Dermis blood vessel endothelial cell (primary cell): Measurements from ENCODE around the gene C6. TPM values are rescaled to one million over a fixed set of nuclear protein-coding genes. Genes with fewer than 3 reads are reported as not detected.
A peak's percentile ranks its signal among the peaks of the same experiment; 100 is the strongest.

Source experiments
- DNase-seq: peaks from one replicate; pipeline ENCODE4 v3.0.0; 2010
- total RNA-seq: library from RNA; depleted of rRNA; stranded (reverse); fragments of >200 nt; gene quantifications from 2 replicates; pipeline ENCODE4 v1.2.3, GENCODE V29; 2014

Gene C6
- total RNA-seq, 1 donor from 2014 or later: not detected

DNA sequence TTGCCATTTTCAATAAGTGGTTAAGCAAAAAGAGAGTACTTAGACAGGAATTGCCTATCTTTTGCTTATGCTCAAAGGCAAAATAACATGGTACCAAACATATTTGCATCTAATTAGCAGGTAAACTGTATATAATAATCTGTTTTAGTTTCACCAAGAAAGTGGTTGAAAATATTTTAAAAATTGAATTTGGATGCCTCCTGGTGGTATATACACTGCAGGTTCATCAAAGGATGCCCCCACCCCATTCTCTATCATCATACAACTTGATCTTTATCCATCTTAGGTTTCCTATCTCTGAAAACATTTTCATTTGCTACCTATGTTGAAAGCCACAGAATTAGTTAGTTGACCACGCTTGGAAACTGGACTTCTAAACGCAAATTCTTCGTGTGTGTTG is 95.2 kb downstream of the C6 start:
- DNase-seq: no peak

DNA sequence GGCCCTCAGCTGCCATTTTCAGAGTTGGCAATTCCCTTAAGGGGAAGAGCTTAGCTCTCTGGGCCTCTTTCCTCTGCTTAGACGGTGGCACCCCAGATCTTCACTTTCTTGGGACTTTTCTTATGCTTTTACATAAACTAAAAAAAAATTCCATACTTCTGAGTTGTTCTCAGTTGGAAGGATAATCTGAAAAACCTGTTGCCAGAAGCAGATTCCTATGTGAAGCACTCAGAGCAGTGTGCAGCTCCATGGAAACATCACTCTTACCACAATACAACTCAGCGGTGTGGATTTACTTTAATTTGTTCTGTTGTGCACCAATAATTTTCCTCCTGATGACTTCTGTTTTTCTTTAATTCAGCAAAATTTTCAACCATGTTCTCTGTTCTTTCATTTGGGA is 98.1 kb downstream of the C6 start:
- DNase-seq: no peak

GRCh38 chr5:41112486-41113455 is 100.6 kb downstream of the C6 start:
- no peak for DNase-seq

- DNase-seq: no peak
Observed at GRCh38 chr5:41109186-41109585, 104.1 kb downstream of the C6 start.

DNA sequence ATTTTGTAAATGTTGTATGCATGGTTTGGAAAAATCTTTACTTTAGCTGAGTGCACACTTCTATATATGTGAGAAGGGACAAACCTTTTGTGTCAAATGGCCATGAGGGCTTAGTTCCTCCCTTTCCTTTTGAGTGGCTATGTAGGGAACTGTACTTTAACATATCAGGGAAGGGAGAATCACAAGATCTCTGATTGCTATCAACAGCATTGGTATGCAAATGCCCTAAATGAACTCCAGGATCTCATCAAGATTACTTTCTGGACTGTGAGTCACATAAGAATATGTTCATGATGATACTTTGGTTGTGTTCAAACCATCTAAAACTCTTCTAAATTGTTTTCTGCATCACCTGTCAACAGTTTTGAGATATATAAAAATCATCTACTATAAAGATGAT is 111.0 kb downstream of the C6 start:
- no peak for DNase-seq

DNA sequence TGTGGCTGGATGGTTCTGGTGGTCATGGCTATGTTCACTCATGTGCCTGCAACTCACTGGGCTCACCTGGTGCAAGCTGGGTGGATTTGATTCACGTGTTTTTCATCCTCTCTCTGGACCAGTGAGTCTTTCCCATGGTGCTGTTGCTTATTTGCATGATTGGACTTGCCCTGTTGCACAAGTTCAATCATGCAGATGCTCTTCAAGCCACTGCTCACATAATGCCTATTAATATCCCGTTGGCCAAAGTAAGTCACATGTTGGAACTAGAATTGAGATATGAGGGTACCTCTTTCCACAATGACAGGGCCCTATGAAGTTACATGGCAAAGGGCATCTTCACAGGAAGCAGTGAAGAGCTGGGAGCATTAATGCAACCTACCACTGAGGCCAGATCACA is 115.7 kb downstream of the C6 start:
- no peak for DNase-seq

DNA sequence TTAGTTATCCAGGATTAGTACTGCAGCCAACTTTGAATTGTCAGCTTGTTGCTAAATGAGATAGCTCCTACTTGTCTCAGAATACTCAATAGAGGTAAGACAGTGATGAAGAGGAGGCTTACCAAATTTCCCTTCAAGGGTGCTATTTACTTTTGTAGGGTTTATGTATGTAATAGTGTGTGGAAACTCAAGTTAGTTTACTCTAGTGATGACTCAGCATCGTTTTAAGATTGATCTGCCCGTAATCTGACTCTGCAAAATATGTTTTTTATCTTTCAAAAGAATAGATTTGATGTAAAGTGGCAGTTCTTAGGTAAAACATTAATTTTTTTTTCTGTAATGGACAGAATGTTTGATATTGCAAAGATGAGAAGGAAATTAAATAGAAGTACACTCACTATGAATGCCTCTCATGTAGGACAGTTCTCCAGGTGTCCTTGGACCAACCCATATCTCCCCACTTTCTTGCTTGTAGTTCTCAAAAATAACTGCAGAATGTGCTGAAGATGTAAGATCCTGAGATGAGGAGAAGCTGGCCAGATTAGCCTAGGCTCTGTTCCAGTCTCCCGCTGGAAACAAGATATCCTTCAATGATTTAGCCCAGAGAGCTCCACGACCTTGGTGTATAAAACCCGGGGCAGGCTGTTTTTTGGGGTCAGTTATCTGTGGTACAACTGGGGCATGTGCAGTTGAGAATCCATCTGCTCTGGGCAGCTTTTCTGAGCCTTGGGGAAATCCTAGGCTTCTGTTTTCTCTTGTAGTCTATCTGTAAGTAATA is 117.8 kb downstream of the C6 start:
- no peak for DNase-seq

- peak; percentile 1 for DNase-seq
Observed at GRCh38 chr5:41094871-41095270, 118.5 kb downstream of the C6 start.

- DNase-seq: no peak
Observed at GRCh38 chr5:41093803-41094202, 119.5 kb downstream of the C6 start.

Other genes with a start within 250 kb of the C6 start
- not detected in 2 replicates for gene MROH2B, start 142.2 kb downstream of the C6 start, total RNA-seq